Inferior parietal cortex (tissue), 1 donor: ENCODE measurements around the gene TAF3.
A peak's percentile ranks its signal among the peaks of the same experiment; 100 is the strongest.

Experiments used
- DNase-seq: peaks from one replicate; pipeline ENCODE4 v3.0.0-alpha.2; 2016; ENCODE audit errors: extremely low spot score

The TAF3 gene

GRCh38 chr10:8045726-8046494 lies 227.6 kb downstream of the TAF3 start:
- no peak for DNase-seq

- DNase-seq: no peak
These were observed 229.4 kb downstream of the TAF3 start for GRCh38 chr10:8047452-8048280.

- no peak for DNase-seq
These were observed 230.1 kb downstream of the TAF3 start for GRCh38 chr10:8048281-8049008.

GRCh38 chr10:8049045-8049864 lies 230.9 kb downstream of the TAF3 start:
- DNase-seq: no peak

GRCh38 chr10:8049865-8050555 lies 231.7 kb downstream of the TAF3 start:
- DNase-seq: no peak

- no peak for DNase-seq
These were observed 232.3 kb downstream of the TAF3 start for GRCh38 chr10:8050556-8051108.

GRCh38 chr10:8051109-8051821 lies 233.0 kb downstream of the TAF3 start:
- no peak for DNase-seq

GRCh38 chr10:8051851-8052257 lies 233.5 kb downstream of the TAF3 start:
- DNase-seq: no peak

GRCh38 chr10:8052341-8052955 lies 234.1 kb downstream of the TAF3 start:
- DNase-seq: no peak

- no peak for DNase-seq
These were observed 234.7 kb downstream of the TAF3 start for GRCh38 chr10:8052956-8053445.

- DNase-seq: peak; percentile 14
These were observed 235.3 kb downstream of the TAF3 start for GRCh38 chr10:8053446-8054243.

GRCh38 chr10:8054244-8054493 lies 235.9 kb downstream of the TAF3 start:
- DNase-seq: no peak

- DNase-seq: no peak
These were observed 236.4 kb downstream of the TAF3 start, which contains the start of gene GATA3 for GRCh38 chr10:8054494-8055407. Gene GATA3, plus strand, starts transcription at chr10:8054688. Its CDS starts 968 bp downstream, at chr10:8055656.

- DNase-seq: no peak
These were observed 237.4 kb downstream of the TAF3 start for GRCh38 chr10:8055420-8056349.

GRCh38 chr10:8056378-8056777 lies 238.1 kb downstream of the TAF3 start:
- no peak for DNase-seq

GRCh38 chr10:8056871-8057331 lies 238.6 kb downstream of the TAF3 start:
- DNase-seq: no peak
